NCI-H345 (cell line): ENCODE measurements around the gene LYST.

ENCODE experiments used
- DNase-seq: peaks from one replicate; lab custom pipeline; 2025; lab: John Stamatoyannopoulos, UW

The LYST gene

GRCh38 chr1:235714205-235714897 is 152.4 kb downstream of the LYST start:
- DNase-seq, result peak; percentile 36

- no peak for DNase-seq
These were observed 153.9 kb downstream of the LYST start for GRCh38 chr1:235712812-235713211.

GRCh38 chr1:235710687-235711086 is 156.0 kb downstream of the LYST start:
- no peak for DNase-seq

DNA sequence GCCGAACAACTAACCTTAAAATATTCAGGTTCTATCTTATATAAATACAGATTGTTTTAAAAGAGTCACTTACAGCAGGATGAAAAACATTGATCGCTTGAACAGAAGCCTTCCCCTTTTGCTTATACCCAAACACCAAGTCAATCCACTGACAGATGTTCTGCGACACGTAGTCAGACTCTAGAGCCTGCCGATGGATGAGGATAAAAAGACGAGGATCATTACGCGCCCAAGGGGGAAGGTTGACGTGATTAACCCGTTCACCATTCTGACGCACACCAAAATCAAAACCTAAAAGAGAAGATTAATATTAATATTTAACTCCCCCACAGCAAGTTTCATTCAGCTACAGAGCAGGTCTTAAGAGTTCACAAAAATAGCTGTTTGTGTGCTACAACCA is 157.7 kb downstream of the LYST start:
- no peak for DNase-seq

DNA sequence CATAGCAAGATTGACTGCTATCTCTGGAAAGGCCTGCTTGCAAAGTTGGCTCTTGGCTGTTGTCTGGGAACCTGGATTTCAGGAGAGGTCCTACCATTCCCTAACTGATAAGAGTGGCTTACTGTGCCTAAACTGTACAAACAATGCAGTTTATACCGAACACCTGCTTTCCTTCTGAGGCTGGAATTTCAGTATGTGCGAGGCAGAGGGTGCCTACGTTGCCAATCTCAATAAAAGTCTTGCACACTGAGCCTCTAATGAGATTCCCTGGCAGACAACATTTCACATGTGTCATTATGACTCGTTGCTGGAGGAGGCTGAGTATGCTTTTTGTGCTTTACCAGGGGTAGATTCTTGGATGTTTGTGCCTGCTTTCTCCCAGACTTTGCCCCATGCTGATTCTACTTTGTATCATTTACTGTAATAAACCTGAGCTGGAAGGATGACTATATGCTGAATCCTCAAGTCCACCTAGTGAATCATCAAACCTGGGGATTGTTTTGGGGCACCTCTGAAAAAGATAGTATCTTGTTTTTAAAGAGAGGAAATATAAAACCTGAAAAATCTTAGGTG is 158.2 kb downstream of the LYST start:
- no peak for DNase-seq

GRCh38 chr1:235703506-235703905 is 163.2 kb downstream of the LYST start:
- DNase-seq, result no peak

DNA sequence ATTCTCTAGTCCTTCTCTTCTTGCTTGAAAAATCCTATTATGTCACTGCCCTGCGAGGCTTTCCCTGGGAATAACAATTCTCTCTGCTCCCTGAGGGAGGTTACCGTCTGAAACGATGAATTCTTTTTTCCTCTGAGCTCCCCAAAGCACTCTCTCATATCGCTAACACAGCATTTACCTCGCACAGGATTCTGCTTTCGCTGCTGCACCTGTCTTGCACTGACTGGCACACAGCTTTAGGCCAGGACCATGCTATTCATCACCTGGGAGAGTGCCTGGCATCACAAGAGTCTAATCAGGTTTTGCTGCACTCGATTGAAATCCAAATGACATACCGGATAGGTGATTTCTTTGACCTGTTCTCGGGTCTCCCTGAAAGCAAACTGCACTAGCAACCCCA is 164.3 kb downstream of the LYST start:
- DNase-seq, result no peak

DNA sequence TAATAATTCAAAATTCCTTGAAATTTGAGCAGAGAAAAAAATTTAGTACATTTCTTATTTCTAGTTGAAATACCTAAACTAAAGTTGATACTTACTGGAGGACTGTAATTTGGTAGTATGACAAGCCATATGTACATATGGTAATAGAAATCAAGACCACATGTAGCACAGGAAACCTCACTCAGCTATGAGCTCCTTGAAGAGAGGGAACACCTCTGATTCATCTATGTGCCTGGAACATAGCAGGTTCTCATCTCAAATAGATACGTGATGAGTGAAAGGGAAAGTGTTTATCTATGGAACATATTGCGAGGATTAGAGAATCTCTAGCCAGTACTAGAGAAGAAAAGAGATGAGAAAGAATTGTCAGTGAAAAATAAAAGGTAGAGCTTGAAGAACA is 169.2 kb downstream of the LYST start:
- no peak for DNase-seq

GRCh38 chr1:235689356-235689755 is 177.3 kb downstream of the LYST start:
- no peak for DNase-seq

DNA sequence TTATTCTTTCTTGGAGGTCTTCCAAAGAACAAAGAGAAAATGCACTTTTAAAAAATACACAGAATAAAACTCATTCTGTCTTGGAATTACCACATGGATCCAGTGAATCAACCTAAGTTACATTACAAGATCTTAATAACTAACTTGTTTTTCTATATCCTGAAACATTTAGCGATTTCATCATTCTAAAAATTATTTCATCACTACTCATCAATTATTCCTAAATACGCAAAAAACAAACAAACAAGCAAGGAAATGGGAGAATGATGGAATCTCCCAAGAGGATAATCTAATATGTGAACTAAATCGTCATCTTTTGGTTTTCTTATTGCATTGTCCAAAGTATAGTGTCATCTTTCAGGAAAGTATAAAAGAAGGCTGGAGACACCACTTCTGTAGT is 178.6 kb downstream of the LYST start:
- DNase-seq, result no peak

DNA sequence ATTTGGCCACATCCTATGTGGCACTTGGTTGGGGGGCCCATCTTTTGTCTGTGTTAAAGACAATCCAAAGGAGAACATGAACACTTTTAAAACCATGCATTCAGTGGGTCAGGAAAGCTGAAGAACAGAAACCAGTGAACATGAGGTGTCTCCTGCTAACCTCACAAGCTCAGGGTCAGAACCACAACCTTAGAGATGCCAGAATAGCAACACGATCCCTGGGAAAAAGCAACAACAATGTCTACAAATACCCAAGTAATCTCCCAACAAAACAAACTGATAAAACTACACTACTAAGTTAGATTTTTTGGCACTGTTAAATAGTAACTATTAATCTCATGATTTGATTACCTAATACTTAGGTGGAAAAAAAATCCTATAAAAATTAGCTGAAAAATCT is 183.1 kb downstream of the LYST start:
- no peak for DNase-seq

- no peak for DNase-seq
These were observed 184.5 kb downstream of the LYST start for GRCh38 chr1:235682216-235682615.

GRCh38 chr1:235679644-235680043 is 187.1 kb downstream of the LYST start:
- DNase-seq, result no peak

DNA sequence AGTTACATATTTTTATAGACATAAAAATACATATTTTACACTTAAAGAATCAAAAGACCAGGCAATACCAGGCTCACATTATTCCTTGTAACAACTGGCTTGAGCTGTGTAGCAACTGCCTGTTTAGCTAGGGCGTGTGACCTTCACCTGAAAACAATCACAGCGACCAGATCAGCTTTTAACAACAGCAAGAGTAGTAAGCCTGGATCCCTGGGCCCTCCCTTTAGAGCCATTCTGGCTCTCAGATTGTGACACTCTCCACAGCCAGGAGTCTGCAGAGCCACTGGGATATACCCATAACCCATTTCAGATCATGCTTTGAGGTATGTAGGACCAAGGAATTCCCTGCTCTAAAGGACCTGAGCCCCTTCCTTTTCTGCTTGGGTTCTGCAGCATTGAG is 187.7 kb downstream of the LYST start:
- DNase-seq, result no peak

DNA sequence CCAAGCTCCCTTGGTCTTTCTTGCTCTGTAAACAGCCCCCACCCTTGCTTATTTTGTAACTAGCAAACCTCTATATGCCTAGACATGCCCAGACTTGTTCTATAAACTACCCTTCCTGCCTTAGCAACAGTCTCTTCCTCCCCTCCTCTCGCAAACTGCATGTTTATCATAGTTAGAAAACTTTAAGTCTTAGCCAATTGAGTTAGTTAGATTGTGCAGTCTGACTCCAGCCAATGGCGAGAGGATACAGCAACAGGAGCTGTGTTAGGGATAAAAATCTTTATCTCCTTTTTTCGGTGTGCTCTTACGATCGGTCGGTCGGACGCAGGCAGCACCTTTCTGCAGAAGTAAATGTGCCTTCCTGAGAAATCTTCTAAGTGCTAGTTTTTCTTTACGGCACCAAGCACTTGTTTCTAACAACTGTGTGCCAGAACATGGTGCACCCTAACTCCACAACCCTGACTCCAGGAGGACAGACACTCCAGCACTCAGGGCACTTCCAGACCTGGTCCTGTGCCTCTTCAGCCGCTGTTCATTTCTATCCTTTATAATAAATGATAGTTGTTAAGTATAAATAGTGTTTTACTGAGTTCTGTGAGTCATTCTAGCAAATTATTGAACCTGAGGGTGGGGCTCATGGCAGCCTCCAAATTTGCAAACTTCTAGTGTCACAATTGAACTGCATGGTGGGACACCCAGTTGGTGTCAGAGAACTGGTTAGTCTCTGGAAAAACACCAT is 191.4 kb downstream of the LYST start:
- no peak for DNase-seq

DNA sequence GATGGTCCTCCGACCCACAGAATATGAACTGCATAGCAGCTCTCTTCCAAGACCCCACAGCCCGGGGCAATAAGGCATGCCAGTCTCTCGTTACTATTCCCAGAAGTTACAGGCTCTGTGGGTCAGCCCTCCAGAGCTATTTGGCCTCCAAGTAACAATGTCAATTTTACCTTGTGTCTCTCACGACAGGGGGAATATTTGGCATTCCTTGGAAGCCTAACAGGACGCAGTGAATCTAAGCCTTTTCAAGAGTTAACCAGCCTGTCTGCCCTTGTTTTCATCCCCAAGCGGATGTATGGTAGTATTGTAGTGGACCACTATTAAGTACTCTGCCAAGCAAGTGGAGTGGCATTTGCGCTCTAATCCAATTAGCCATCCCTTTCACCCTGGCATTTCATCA is 192.7 kb downstream of the LYST start:
- DNase-seq, result no peak

DNA sequence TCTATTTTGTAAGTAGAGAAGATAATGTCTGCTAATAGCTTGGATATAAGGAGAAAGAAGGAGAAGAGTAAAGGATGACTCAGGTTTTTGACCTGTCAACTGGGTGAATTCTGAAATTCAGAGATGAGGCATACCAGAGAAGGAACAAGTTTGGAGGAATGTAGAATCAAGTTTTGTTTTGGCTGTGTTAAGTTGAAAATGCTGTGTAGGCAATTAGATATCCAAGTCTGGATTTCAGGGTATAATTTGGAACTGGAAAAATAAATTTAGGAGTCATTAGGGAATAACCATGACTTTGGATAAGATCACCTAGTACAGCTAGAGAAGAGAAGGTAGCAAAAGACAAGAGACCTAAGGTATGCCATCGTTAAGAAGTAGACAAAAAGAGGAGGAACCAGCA is 194.7 kb downstream of the LYST start:
- no peak for DNase-seq

- DNase-seq, result no peak
These were observed 196.4 kb downstream of the LYST start for GRCh38 chr1:235670157-235670776.

DNA sequence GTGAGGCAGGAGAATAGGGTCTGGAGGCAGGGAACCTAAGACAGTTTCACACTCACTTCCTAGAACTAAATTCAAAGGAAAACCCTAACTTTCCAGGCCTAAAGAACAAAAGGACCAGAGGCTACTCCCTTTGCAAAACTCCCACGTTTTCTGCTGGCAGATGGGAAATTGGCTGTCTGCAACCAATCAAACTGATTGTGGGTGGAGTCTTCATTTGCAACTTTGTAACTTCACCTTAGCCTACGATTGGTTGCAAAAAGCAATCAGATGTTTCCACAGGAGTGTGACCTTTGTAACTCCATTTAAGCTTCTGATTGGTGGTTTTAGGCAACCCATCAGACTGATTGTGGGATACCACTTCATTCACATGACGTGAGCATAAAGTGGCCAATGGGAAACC is 197.4 kb downstream of the LYST start:
- no peak for DNase-seq

DNA sequence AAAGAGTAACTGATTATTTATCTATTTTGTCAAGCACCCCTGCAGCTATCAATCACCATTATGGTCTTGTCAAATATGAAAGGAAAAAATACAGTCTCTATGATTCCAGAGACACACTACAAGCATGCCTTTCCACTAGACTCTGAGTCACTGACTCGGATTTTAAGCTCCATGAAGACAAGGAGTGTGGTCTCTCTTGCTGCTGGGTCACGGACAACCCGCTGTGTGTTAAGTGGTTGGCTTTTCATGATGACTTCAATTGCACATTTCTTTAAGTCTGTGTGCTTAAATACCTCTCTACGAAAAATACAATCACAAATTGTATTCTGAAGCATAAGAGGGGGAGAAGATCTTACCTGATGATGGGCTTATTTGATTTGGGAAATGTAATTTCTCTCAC is 203.1 kb downstream of the LYST start:
- DNase-seq, result no peak

DNA sequence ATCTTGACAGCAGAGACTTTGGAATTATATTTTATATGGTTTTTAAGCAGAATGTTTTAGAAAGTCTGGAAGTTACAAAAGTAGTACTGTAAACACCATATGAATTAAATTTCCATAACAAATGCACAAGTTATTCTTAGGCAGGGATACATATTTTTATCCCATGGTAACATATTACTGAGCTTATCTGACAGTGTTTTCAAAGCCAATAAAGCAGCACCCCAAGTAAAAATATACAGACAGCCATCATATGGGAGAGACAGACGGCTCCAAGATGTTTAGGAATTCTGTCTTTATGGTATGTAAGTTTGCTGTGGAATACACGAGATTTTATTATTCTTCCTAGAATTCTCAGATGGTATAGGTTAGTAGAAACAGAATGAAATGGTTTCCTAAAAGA is 205.1 kb downstream of the LYST start:
- no peak for DNase-seq

- DNase-seq, result no peak
These were observed 207.4 kb downstream of the LYST start for GRCh38 chr1:235659186-235659771.
